ENCODE measurements around the gene MAP4K3.

The MAP4K3 gene

GRCh38 chr2:39436592-39437521, at the start of gene MAP4K3:
Gene MAP4K3, minus strand, starts transcription at chr2:39437285. Its CDS starts 298 bp downstream, at chr2:39436987.
- Histone ChIP-seq H3K27me3 (ENCODE audit: control insufficient read depth, insufficient read depth, low read length) (no peaks in the 10 kb centered on the region), H3K36me3 (ENCODE audit: control insufficient read depth, insufficient read depth, low read length) (no peaks in the 10 kb centered on the region), H3K4me1 (ENCODE audit: control insufficient read depth, insufficient read depth, low read length) (peaks cover 5% of the 10 kb centered on the region), H3K9me3 (ENCODE audit: control insufficient read depth, insufficient read depth, low read length) (no peaks in the 10 kb centered on the region), H3K4me3 (ENCODE audit: low read length) (peak within 1 kb of the TSS; percentile 69), H3K27ac (ENCODE audit: low read length) (no peak within 1 kb of the TSS)
- peak; percentile 89 for DNase-seq (ENCODE audit: low read depth, low spot score)
- WGBS (ENCODE audit: insufficient coverage, insufficient read length): no CpG with 5 or more reads among the region's 109 CpGs

- Histone ChIP-seq H3K9me3 (ENCODE audit: control insufficient read depth, insufficient read depth, low read length) (no peaks in the 10 kb centered on the region), H3K36me3 (ENCODE audit: control insufficient read depth, insufficient read depth, low read length) (no peaks in the 10 kb centered on the region), H3K27me3 (ENCODE audit: control insufficient read depth, insufficient read depth, low read length) (no peaks in the 10 kb centered on the region), H3K27ac (ENCODE audit: low read length) (no peak overlapping the region), H3K4me3 (ENCODE audit: low read length) (no peak overlapping the region), H3K4me1 (ENCODE audit: control insufficient read depth, insufficient read depth, low read length) (peaks cover 2% of the 10 kb centered on the region; the same call in 1 of the 2 replicates)
- DNase-seq (ENCODE audit: low read depth, low spot score): no peak
- WGBS (ENCODE audit: insufficient coverage, insufficient read length): no CpG with 5 or more reads among the region's 2 CpGs
These were observed 49.0 kb upstream of the MAP4K3 start for GRCh38 chr2:39486071-39486470.

GRCh38 chr2:39484620-39485495, 47.8 kb upstream of the MAP4K3 start:
- no peak overlapping the region for H3K4me3 ChIP-seq (ENCODE audit: low read length)
- no CpG with 5 or more reads among the region's 3 CpGs for WGBS (ENCODE audit: insufficient coverage, insufficient read length)
- no peak for DNase-seq (ENCODE audit: low read depth, low spot score)
- peak overlapping the region; percentile 67 for H3K27ac ChIP-seq (ENCODE audit: low read length)
- H3K36me3 ChIP-seq (ENCODE audit: control insufficient read depth, insufficient read depth, low read length): no peaks in the 10 kb centered on the region
- no peaks in the 10 kb centered on the region for H3K27me3 ChIP-seq (ENCODE audit: control insufficient read depth, insufficient read depth, low read length)
- peaks cover 2% of the 10 kb centered on the region; the same call in 1 of the 2 replicates for H3K4me1 ChIP-seq (ENCODE audit: control insufficient read depth, insufficient read depth, low read length)
- H3K9me3 ChIP-seq (ENCODE audit: control insufficient read depth, insufficient read depth, low read length): no peaks in the 10 kb centered on the region

- Histone ChIP-seq H3K4me1 (ENCODE audit: control insufficient read depth, insufficient read depth, low read length) (peaks cover 2% of the 10 kb centered on the region; the same call in 1 of the 2 replicates), H3K27me3 (ENCODE audit: control insufficient read depth, insufficient read depth, low read length) (no peaks in the 10 kb centered on the region), H3K36me3 (ENCODE audit: control insufficient read depth, insufficient read depth, low read length) (no peaks in the 10 kb centered on the region), H3K27ac (ENCODE audit: low read length) (peak overlapping the region; percentile 18), H3K9me3 (ENCODE audit: control insufficient read depth, insufficient read depth, low read length) (no peaks in the 10 kb centered on the region), H3K4me3 (ENCODE audit: low read length) (no peak overlapping the region)
- no peak for DNase-seq (ENCODE audit: low read depth, low spot score)
These were observed 47.1 kb upstream of the MAP4K3 start for GRCh38 chr2:39484206-39484605.

GRCh38 chr2:39483534-39483933, 46.4 kb upstream of the MAP4K3 start:
- Histone ChIP-seq H3K4me3 (ENCODE audit: low read length) (no peak overlapping the region), H3K9me3 (ENCODE audit: control insufficient read depth, insufficient read depth, low read length) (no peaks in the 10 kb centered on the region), H3K27me3 (ENCODE audit: control insufficient read depth, insufficient read depth, low read length) (no peaks in the 10 kb centered on the region), H3K4me1 (ENCODE audit: control insufficient read depth, insufficient read depth, low read length) (peaks cover 2% of the 10 kb centered on the region; the same call in 1 of the 2 replicates), H3K36me3 (ENCODE audit: control insufficient read depth, insufficient read depth, low read length) (no peaks in the 10 kb centered on the region), H3K27ac (ENCODE audit: low read length) (no peak overlapping the region)
- WGBS (ENCODE audit: insufficient coverage, insufficient read length): no CpG with 5 or more reads among the region's 3 CpGs
- no peak for DNase-seq (ENCODE audit: low read depth, low spot score)

- WGBS (ENCODE audit: insufficient coverage, insufficient read length): no CpG with 5 or more reads among the region's 2 CpGs
- H3K27me3 ChIP-seq (ENCODE audit: control insufficient read depth, insufficient read depth, low read length): no peaks in the 10 kb centered on the region
- no peak overlapping the region for H3K4me3 ChIP-seq (ENCODE audit: low read length)
- H3K4me1 ChIP-seq (ENCODE audit: control insufficient read depth, insufficient read depth, low read length): peaks cover 2% of the 10 kb centered on the region; the same call in 1 of the 2 replicates
- DNase-seq (ENCODE audit: low read depth, low spot score): no peak
- H3K36me3 ChIP-seq (ENCODE audit: control insufficient read depth, insufficient read depth, low read length): no peaks in the 10 kb centered on the region
- no peak overlapping the region for H3K27ac ChIP-seq (ENCODE audit: low read length)
- no peaks in the 10 kb centered on the region for H3K9me3 ChIP-seq (ENCODE audit: control insufficient read depth, insufficient read depth, low read length)
These were observed 44.5 kb upstream of the MAP4K3 start for GRCh38 chr2:39481611-39482010.

GRCh38 chr2:39479696-39480095, 42.6 kb upstream of the MAP4K3 start:
- Histone ChIP-seq H3K27ac (ENCODE audit: low read length) (no peak overlapping the region), H3K27me3 (ENCODE audit: control insufficient read depth, insufficient read depth, low read length) (no peaks in the 10 kb centered on the region)

GRCh38 chr2:39479053-39479670, 42.1 kb upstream of the MAP4K3 start:
- Histone ChIP-seq H3K27ac (ENCODE audit: low read length) (no peak overlapping the region), H3K4me1 (ENCODE audit: control insufficient read depth, insufficient read depth, low read length) (peaks cover 2% of the 10 kb centered on the region; the same call in 1 of the 2 replicates), H3K36me3 (ENCODE audit: control insufficient read depth, insufficient read depth, low read length) (no peaks in the 10 kb centered on the region), H3K9me3 (ENCODE audit: control insufficient read depth, insufficient read depth, low read length) (no peaks in the 10 kb centered on the region), H3K4me3 (ENCODE audit: low read length) (no peak overlapping the region), H3K27me3 (ENCODE audit: control insufficient read depth, insufficient read depth, low read length) (no peaks in the 10 kb centered on the region)
- DNase-seq (ENCODE audit: low read depth, low spot score): no peak

More at GRCh38 chr2:39479696-39480095, 42.6 kb upstream of the MAP4K3 start:
- no peaks in the 10 kb centered on the region for H3K36me3 ChIP-seq (ENCODE audit: control insufficient read depth, insufficient read depth, low read length)
- no CpG with 5 or more reads among the region's 5 CpGs for WGBS (ENCODE audit: insufficient coverage, insufficient read length)
- no peak overlapping the region for H3K4me3 ChIP-seq (ENCODE audit: low read length)
- peaks cover 2% of the 10 kb centered on the region; the same call in 1 of the 2 replicates for H3K4me1 ChIP-seq (ENCODE audit: control insufficient read depth, insufficient read depth, low read length)
- no peaks in the 10 kb centered on the region for H3K9me3 ChIP-seq (ENCODE audit: control insufficient read depth, insufficient read depth, low read length)
- no peak for DNase-seq (ENCODE audit: low read depth, low spot score)

GRCh38 chr2:39476524-39476923, 39.4 kb upstream of the MAP4K3 start:
- WGBS (ENCODE audit: insufficient coverage, insufficient read length): no CpG with 5 or more reads among the region's 4 CpGs
- Histone ChIP-seq H3K36me3 (ENCODE audit: control insufficient read depth, insufficient read depth, low read length) (no peaks in the 10 kb centered on the region), H3K27me3 (ENCODE audit: control insufficient read depth, insufficient read depth, low read length) (no peaks in the 10 kb centered on the region), H3K4me3 (ENCODE audit: low read length) (no peak overlapping the region), H3K27ac (ENCODE audit: low read length) (no peak overlapping the region), H3K9me3 (ENCODE audit: control insufficient read depth, insufficient read depth, low read length) (no peaks in the 10 kb centered on the region), H3K4me1 (ENCODE audit: control insufficient read depth, insufficient read depth, low read length) (no peaks in the 10 kb centered on the region)
- no peak for DNase-seq (ENCODE audit: low read depth, low spot score)

- WGBS (ENCODE audit: insufficient coverage, insufficient read length): no CpG with 5 or more reads among the region's 4 CpGs
- Histone ChIP-seq H3K27ac (ENCODE audit: low read length) (no peak overlapping the region), H3K4me1 (ENCODE audit: control insufficient read depth, insufficient read depth, low read length) (no peaks in the 10 kb centered on the region; the same call in 1 of the 2 replicates), H3K9me3 (ENCODE audit: control insufficient read depth, insufficient read depth, low read length) (no peaks in the 10 kb centered on the region), H3K27me3 (ENCODE audit: control insufficient read depth, insufficient read depth, low read length) (no peaks in the 10 kb centered on the region), H3K36me3 (ENCODE audit: control insufficient read depth, insufficient read depth, low read length) (no peaks in the 10 kb centered on the region), H3K4me3 (ENCODE audit: low read length) (no peak overlapping the region)
- no peak for DNase-seq (ENCODE audit: low read depth, low spot score)
These were observed 37.9 kb upstream of the MAP4K3 start for GRCh38 chr2:39475006-39475405.
